Measurements from ENCODE around the gene RUFY4. TPM values are rescaled to one million over a fixed set of nuclear protein-coding genes. Genes with fewer than 3 reads are reported as not detected.

RUFY4 gene
- total and polyA plus RNA-seq, 2 donors (not counting 1 experiment from before 2014, with no cell fraction given) = not detected

DNA sequence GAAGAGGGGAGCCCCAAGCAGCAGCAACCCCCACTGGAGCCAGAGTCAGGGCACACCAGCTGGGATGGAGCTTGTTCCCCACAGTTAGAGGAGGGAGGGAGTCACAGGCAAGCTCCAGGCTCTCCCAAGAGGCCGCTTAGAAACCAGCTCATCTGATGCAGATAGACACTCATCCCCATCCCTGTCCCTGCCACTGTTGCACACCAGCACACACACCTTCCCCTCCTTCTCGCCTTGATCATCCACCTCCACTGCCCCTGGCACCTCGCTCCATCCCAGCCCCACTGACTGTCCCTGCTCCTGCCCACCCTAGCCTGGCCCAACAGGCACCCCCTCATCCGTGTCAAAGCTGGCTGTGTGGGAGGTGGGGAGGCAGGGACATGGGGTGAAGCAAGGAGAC lies 1.5 kb upstream of the RUFY4 start:
- Histone ChIP-seq H4K20me1 (ENCODE audit: control insufficient read depth, extremely low read depth, insufficient read depth, low read length) (no peaks in the 10 kb centered on the region), H3K9me3 (ENCODE audit: control insufficient read depth, insufficient read depth, low read depth, low read length) (no peaks in the 10 kb centered on the region), H3K4me1 (ENCODE audit: control insufficient read depth, extremely low read depth, insufficient read depth, low read length) (no peaks in the 10 kb centered on the region), H3K36me3 (ENCODE audit: control insufficient read depth, insufficient read depth, low read length) (no peaks in the 10 kb centered on the region), H3K4me3 (replicated peaks in 1 of 4; ENCODE audit: control extremely low read depth in 1 of 4, insufficient read depth in 1 of 4, low read depth in 3 of 4, low read length in 4 of 4) (no peak overlapping the region), H3K79me2 (ENCODE audit: control insufficient read depth, insufficient read depth, low read length) (no peaks in the 10 kb centered on the region), H3K27me3 (ENCODE audit: control insufficient read depth, insufficient read depth, low read length) (peaks cover 26% of the 10 kb centered on the region), H3K9ac (ENCODE audit: insufficient read depth, low read length) (no peak overlapping the region), H2AFZ (ENCODE audit: low read length) (no peak overlapping the region), H3K4me2 (ENCODE audit: extremely low read depth, insufficient read depth, low read length) (no peak overlapping the region), H3K27ac (ENCODE audit: insufficient read depth, low read length) (no peak overlapping the region)
- DNase-seq (ENCODE audit: low read depth in 2 of 2) = no peak
- no peak for TF ChIP-seq EZH2 (IDR thresholded peaks at IDR 0.05; ENCODE audit: low read length, missing control alignments)
- TF ChIP-seq, protein P1, sequence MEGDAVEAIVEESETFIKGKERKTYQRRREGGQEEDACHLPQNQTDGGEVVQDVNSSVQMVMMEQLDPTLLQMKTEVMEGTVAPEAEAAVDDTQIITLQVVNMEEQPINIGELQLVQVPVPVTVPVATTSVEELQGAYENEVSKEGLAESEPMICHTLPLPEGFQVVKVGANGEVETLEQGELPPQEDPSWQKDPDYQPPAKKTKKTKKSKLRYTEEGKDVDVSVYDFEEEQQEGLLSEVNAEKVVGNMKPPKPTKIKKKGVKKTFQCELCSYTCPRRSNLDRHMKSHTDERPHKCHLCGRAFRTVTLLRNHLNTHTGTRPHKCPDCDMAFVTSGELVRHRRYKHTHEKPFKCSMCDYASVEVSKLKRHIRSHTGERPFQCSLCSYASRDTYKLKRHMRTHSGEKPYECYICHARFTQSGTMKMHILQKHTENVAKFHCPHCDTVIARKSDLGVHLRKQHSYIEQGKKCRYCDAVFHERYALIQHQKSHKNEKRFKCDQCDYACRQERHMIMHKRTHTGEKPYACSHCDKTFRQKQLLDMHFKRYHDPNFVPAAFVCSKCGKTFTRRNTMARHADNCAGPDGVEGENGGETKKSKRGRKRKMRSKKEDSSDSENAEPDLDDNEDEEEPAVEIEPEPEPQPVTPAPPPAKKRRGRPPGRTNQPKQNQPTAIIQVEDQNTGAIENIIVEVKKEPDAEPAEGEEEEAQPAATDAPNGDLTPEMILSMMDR (conservative IDR thresholded peaks at IDR 0.05 in 1 of 2, IDR thresholded peaks at IDR 0.05 in 1 of 2; ENCODE audit: low read depth in 1 of 2, low read length in 2 of 2) = no peak

DNA sequence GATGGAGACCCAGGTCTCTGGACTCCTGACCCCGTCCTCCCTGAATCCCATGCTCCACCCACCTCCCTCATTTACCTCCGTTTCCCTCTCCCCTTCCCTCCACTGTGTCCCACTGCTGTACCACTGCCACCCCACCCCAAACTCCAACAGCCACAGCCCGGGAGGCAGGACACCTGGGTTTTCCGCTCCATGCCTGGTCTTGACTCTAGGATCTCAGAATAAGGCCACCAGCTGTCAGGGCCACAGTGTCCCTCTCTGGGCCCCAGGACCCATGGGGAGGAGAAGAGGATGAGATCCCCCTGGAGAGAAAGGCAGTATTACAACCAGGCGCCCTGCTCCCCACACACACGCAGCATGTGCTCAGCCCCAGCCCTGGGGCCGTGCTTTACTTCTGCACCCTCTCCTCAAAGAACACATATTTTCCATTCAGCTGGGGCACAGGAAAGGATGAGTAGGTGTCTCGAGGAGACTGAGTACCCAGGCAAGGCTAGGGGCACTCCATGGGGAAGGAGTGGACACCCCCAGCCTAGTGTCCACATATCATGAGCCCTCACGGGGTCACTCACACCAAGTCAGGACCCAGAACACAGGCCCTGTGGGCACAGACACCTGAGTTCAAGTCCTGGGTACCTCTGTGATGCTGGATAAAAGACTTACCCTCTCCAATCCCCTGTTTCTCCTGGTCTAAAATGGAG lies 700 bp downstream of the RUFY4 start:
- no peaks in the 10 kb centered on the region for H3K36me3 ChIP-seq (ENCODE audit: control insufficient read depth, insufficient read depth, low read length)
- H3K27ac ChIP-seq (ENCODE audit: insufficient read depth, low read length) = no peak overlapping the region
- no peak overlapping the region for H3K9ac ChIP-seq (ENCODE audit: insufficient read depth, low read length)
- no peak for DNase-seq (ENCODE audit: low read depth in 2 of 2)
- no peaks in the 10 kb centered on the region for H3K79me2 ChIP-seq (ENCODE audit: control insufficient read depth, insufficient read depth, low read length)
- H3K4me1 ChIP-seq (ENCODE audit: control insufficient read depth, extremely low read depth, insufficient read depth, low read length) = no peaks in the 10 kb centered on the region
- peaks cover 19% of the 10 kb centered on the region for H3K27me3 ChIP-seq (ENCODE audit: control insufficient read depth, insufficient read depth, low read length)
- TF ChIP-seq, protein P1 (conservative IDR thresholded peaks at IDR 0.05 in 1 of 2, IDR thresholded peaks at IDR 0.05 in 1 of 2; ENCODE audit: low read depth in 1 of 2, low read length in 2 of 2) = no peak
- no peak for TF ChIP-seq EZH2 (IDR thresholded peaks at IDR 0.05; ENCODE audit: low read length, missing control alignments)
- H3K4me2 ChIP-seq (ENCODE audit: extremely low read depth, insufficient read depth, low read length) = no peak overlapping the region
- no peaks in the 10 kb centered on the region for H3K9me3 ChIP-seq (ENCODE audit: control insufficient read depth, insufficient read depth, low read depth, low read length)
- no peak overlapping the region for H3K4me3 ChIP-seq (replicated peaks in 1 of 4; ENCODE audit: control extremely low read depth in 1 of 4, insufficient read depth in 1 of 4, low read depth in 3 of 4, low read length in 4 of 4)
- no peak overlapping the region for H2AFZ ChIP-seq (ENCODE audit: low read length)
- no peaks in the 10 kb centered on the region for H4K20me1 ChIP-seq (ENCODE audit: control insufficient read depth, extremely low read depth, insufficient read depth, low read length)

GRCh38 chr2:218070587-218070986 lies 1.5 kb downstream of the RUFY4 start:
- Histone ChIP-seq H2AFZ (ENCODE audit: low read length) (no peak overlapping the region), H3K27me3 (ENCODE audit: control insufficient read depth, insufficient read depth, low read length) (peaks cover 19% of the 10 kb centered on the region), H3K79me2 (ENCODE audit: control insufficient read depth, insufficient read depth, low read length) (no peaks in the 10 kb centered on the region), H3K36me3 (ENCODE audit: control insufficient read depth, insufficient read depth, low read length) (no peaks in the 10 kb centered on the region), H3K9me3 (ENCODE audit: control insufficient read depth, insufficient read depth, low read depth, low read length) (no peaks in the 10 kb centered on the region), H3K4me2 (ENCODE audit: extremely low read depth, insufficient read depth, low read length) (no peak overlapping the region), H3K4me1 (ENCODE audit: control insufficient read depth, extremely low read depth, insufficient read depth, low read length) (no peaks in the 10 kb centered on the region), H4K20me1 (ENCODE audit: control insufficient read depth, extremely low read depth, insufficient read depth, low read length) (no peaks in the 10 kb centered on the region), H3K9ac (ENCODE audit: insufficient read depth, low read length) (no peak overlapping the region), H3K4me3 (replicated peaks in 1 of 4; ENCODE audit: control extremely low read depth in 1 of 4, insufficient read depth in 1 of 4, low read depth in 3 of 4, low read length in 4 of 4) (no peak overlapping the region), H3K27ac (ENCODE audit: insufficient read depth, low read length) (no peak overlapping the region)
- no peak for TF ChIP-seq EZH2 (IDR thresholded peaks at IDR 0.05; ENCODE audit: low read length, missing control alignments)
- DNase-seq (ENCODE audit: low read depth in 2 of 2) = no peak
